Naive thymus-derived CD4-positive, alpha-beta T cell (primary cell): Measurements from ENCODE around the gene MYCBP2. TPM values are rescaled to one million over a fixed set of nuclear protein-coding genes. Genes with fewer than 3 reads are reported as not detected.

Experiments used
- ATAC-seq: fragments of 150-1000 bp; cut with Tn5 transposase; 2 replicates; pipeline ENCODE4 v1.10.0; 2021; ENCODE audit warnings: mild to moderate bottlenecking, moderate library complexity
- CTCF ChIA-PET: fragments of 350-600 bp; sonication (Branson Sonifier 250); formaldehyde crosslinking; loops from one replicate; lab custom pipeline; 2021; ENCODE audit warnings: antibody characterized with exemption; lab: Charles Lee
- POLR2A ChIA-PET: fragments of 350-600 bp; sonication (Branson Sonifier 250); formaldehyde crosslinking; loops from one replicate; lab custom pipeline; 2021; ENCODE audit warnings: antibody characterized with exemption, inconsistent platforms; lab: Charles Lee
- DNase-seq, 9 donors: peaks; one replicate each; pipeline versions ENCODE4 v3.0.0 to v3.0.0-alpha.2; 2020 to 2022; ENCODE audit warnings: mixed read lengths in 1 of 9
- H3K27ac ChIP-seq: one replicate; pipeline ENCODE4 v1.7.0; 2013; ENCODE audit warnings: mild to moderate bottlenecking, low read depth, low read length, moderate library complexity
- H3K27me3 ChIP-seq, 2 donors: one replicate each; pipeline ENCODE4 v1.7.0; 2013; ENCODE audit warnings: low read length in 2 of 2, mild to moderate bottlenecking in 2 of 2, moderate library complexity in 2 of 2; ENCODE audit not compliant: control insufficient read depth in 2 of 2, insufficient read depth in 2 of 2
- H3K36me3 ChIP-seq, 3 experiments: 1 replicate in 2 of 3; 2 replicates in 1 of 3; pipeline ENCODE4 v1.7.0; 2013; ENCODE audit warnings: low read length in 3 of 3, mild to moderate bottlenecking in 3 of 3, moderate library complexity in 1 of 3; ENCODE audit not compliant: insufficient read depth in 3 of 3, control insufficient read depth in 2 of 3
- H3K4me1 ChIP-seq, 2 donors: one replicate each; pipeline ENCODE4 v1.7.0; 2013; ENCODE audit warnings: low read length in 2 of 2, mild to moderate bottlenecking in 2 of 2, moderate library complexity in 1 of 2; ENCODE audit not compliant: control insufficient read depth in 2 of 2, insufficient read depth in 2 of 2
- H3K4me3 ChIP-seq: 2 replicates; pipeline ENCODE4 v1.7.0; 2013; ENCODE audit warnings: mild to moderate bottlenecking, low read length
- H3K9me3 ChIP-seq, 3 experiments: 1 replicate in 2 of 3; 2 replicates in 1 of 3; pipeline ENCODE4 v1.7.0; 2013; ENCODE audit warnings: low read length in 3 of 3; ENCODE audit not compliant: control insufficient read depth in 2 of 3
- H3K27ac Mint-ChIP-seq, 9 donors: one replicate each; pipeline ENCODE4 v1.8.0; 2020 to 2022; ENCODE audit warnings: mixed read lengths in 9 of 9, mild to moderate bottlenecking in 8 of 9, moderate library complexity in 5 of 9, inconsistent platforms in 2 of 9
- H3K27me3 Mint-ChIP-seq, 5 donors: one replicate each; pipeline ENCODE4 v1.8.0; 2021 to 2022; ENCODE audit warnings: mixed read lengths in 5 of 5, mild to moderate bottlenecking in 1 of 5
- H3K36me3 Mint-ChIP-seq, 5 donors: one replicate each; pipeline ENCODE4 v1.8.0; 2020 to 2022; ENCODE audit warnings: mixed read lengths in 5 of 5, mild to moderate bottlenecking in 3 of 5, inconsistent platforms in 1 of 5
- H3K4me1 Mint-ChIP-seq, 7 donors: one replicate each; pipeline ENCODE4 v1.8.0; 2020 to 2022; ENCODE audit warnings: mixed read lengths in 7 of 7, mild to moderate bottlenecking in 3 of 7, inconsistent platforms in 1 of 7
- H3K4me3 Mint-ChIP-seq, 10 donors: one replicate each; pipeline ENCODE4 v1.8.0; 2020 to 2022; ENCODE audit warnings: mild to moderate bottlenecking in 10 of 10, mixed read lengths in 10 of 10, moderate library complexity in 6 of 10, inconsistent platforms in 2 of 10
- H3K9me3 Mint-ChIP-seq, 11 donors: one replicate each; pipeline ENCODE4 v1.8.0; 2020 to 2022; ENCODE audit warnings: mixed read lengths in 11 of 11, mild to moderate bottlenecking in 4 of 11, inconsistent platforms in 1 of 11, moderate library complexity in 1 of 11
- intact Hi-C, 2 donors: fragments of 100-400 bp; cut with micrococcal nuclease; formaldehyde crosslinking; loops; one replicate each; pipeline ENCODE4 v1.15.1; 2023
- polyA plus RNA-seq, 2 donors: library from polyadenylated mRNA; unstranded; fragments of 300-500 nt; fragmentation: Illumina TruSeq; gene quantifications; one replicate each; pipeline ENCODE4 v1.2.3, GENCODE V29; 2021
- total RNA-seq, 6 experiments: library from RNA in 5 of 6; stranded (reverse) in 5 of 6; gene quantifications; 1 replicate in 5 of 6; 2 replicates in 1 of 6; pipeline ENCODE4 v1.2.3 and lab custom pipeline; 2021 to 2026

MYCBP2 gene
- total and polyA plus RNA-seq, 7 experiments from 2014 or later = 38.8 to 216 (median 162) TPM

DNA sequence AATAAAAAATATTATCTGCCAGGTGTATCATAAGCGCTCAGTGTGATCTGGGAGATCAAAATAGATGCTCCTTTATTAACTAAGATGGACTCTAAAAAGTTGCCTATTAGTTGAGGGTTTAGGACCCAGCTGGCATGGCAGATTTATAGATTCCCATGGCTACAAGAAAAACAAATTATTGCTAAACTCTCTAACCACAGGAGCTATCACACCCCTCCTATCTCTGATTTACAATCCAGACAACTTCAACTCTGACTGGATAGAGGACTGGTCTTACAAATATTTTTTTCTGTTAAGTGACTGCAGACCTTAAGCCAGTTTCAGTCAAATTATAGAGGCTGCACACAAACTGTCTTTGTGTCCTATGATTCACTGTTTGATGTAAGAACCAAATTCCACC lies 45.4 kb upstream of the MYCBP2 start:
- Mint-ChIP-seq H3K27me3 (peaks cover 0 to 30% (median 0%) of the 10 kb centered on the region in 5 donors), H3K4me3 (no peak overlapping the region), H3K27ac (no peak overlapping the region), H3K36me3 (no peaks in the 10 kb centered on the region), H3K9me3 (peaks cover 0 to 9% (median 0%) of the 10 kb centered on the region in 11 donors), H3K4me1 (peaks cover 0 to 4% (median 0%) of the 10 kb centered on the region in 7 donors)
- Histone ChIP-seq H3K27ac (no peak overlapping the region), H3K4me3 (no peak overlapping the region), H3K36me3 (no peaks in the 10 kb centered on the region), H3K27me3 (no peaks in the 10 kb centered on the region), H3K9me3 (no peaks in the 10 kb centered on the region), H3K4me1 (no peaks in the 10 kb centered on the region)
- POLR2A ChIA-PET = interaction anchor here (0.6 kb wide), 1 partner anchor 9 kb away, joined by 3 read pairs; no protein-coding TSS in a partner anchor
- no peak for DNase-seq
- CTCF ChIA-PET = interaction anchor here (0.6 kb wide), 1 partner anchor 364 kb away, joined by 3 read pairs; no protein-coding TSS in a partner anchor
- peak; percentile 27 for ATAC-seq
- intact Hi-C loops = no loop called here

DNA sequence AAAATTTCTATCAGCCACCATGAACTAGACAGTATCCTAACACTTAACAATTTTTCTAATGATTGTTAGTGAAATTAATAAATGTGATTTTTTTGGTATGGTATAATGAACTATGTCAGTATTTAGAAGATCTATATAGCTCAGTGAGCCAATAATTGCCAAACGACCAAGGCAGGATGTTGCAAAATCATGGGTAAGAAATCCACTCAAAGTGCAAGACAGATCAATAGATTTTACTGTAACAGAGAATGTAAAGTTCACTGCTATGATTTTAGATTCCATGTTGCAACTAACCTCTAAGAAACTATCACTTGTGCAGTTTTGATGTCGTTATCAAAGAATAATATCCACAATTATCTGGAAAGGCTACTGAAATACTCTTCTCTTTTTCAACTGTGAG lies 44.0 kb upstream of the MYCBP2 start:
- DNase-seq = no peak
- peaks cover 0 to 31% (median 0%) of the 10 kb centered on the region in 5 donors for H3K27me3 Mint-ChIP-seq
- H3K36me3 Mint-ChIP-seq = no peaks in the 10 kb centered on the region
- Histone ChIP-seq H3K4me3 (no peak overlapping the region), H3K36me3 (no peaks in the 10 kb centered on the region), H3K27ac (no peak overlapping the region), H3K27me3 (no peaks in the 10 kb centered on the region), H3K9me3 (no peaks in the 10 kb centered on the region), H3K4me1 (no peaks in the 10 kb centered on the region)
- no peak overlapping the region for H3K27ac Mint-ChIP-seq
- H3K4me1 Mint-ChIP-seq = peaks cover 0 to 3% (median 0%) of the 10 kb centered on the region in 7 donors
- H3K9me3 Mint-ChIP-seq = peaks cover 0 to 12% (median 0%) of the 10 kb centered on the region in 11 donors
- CTCF ChIA-PET = no interaction called here
- ATAC-seq = no peak
- POLR2A ChIA-PET = no interaction called here
- intact Hi-C loops = no loop called here
- no peak overlapping the region for H3K4me3 Mint-ChIP-seq

DNA sequence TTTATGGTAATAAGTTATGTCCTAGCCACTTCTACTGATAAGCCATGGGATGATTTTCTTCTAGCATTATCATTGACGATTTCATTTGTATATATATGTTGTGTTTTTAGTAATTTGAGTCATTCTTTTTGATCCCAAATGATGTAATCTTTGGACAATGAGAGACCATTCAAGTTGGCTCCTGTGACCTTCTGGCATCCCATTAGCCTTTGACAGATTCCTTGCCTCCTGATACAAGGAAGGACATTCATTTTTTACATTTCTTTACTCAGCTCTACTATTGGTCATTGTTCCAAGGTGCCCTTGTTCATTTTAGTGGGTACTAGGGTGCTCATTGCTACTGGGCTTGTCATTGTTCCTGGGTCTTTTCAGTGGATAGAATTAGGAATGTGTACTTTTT lies 35.3 kb upstream of the MYCBP2 start:
- Mint-ChIP-seq H3K27me3 (peaks cover 0 to 5% (median 0%) of the 10 kb centered on the region in 5 donors), H3K9me3 (peaks cover 0 to 3% (median 0%) of the 10 kb centered on the region in 11 donors), H3K4me1 (no peaks in the 10 kb centered on the region), H3K4me3 (no peak overlapping the region), H3K27ac (no peak overlapping the region), H3K36me3 (peaks cover 0 to 3% (median 0%) of the 10 kb centered on the region in 5 donors)
- intact Hi-C loops = no loop called here
- Histone ChIP-seq H3K36me3 (no peaks in the 10 kb centered on the region), H3K9me3 (no peaks in the 10 kb centered on the region), H3K4me3 (no peak overlapping the region), H3K4me1 (no peaks in the 10 kb centered on the region), H3K27ac (no peak overlapping the region), H3K27me3 (no peaks in the 10 kb centered on the region)
- ATAC-seq (no peak), DNase-seq (no peak)
- CTCF ChIA-PET = no interaction called here
- POLR2A ChIA-PET = no interaction called here

DNA sequence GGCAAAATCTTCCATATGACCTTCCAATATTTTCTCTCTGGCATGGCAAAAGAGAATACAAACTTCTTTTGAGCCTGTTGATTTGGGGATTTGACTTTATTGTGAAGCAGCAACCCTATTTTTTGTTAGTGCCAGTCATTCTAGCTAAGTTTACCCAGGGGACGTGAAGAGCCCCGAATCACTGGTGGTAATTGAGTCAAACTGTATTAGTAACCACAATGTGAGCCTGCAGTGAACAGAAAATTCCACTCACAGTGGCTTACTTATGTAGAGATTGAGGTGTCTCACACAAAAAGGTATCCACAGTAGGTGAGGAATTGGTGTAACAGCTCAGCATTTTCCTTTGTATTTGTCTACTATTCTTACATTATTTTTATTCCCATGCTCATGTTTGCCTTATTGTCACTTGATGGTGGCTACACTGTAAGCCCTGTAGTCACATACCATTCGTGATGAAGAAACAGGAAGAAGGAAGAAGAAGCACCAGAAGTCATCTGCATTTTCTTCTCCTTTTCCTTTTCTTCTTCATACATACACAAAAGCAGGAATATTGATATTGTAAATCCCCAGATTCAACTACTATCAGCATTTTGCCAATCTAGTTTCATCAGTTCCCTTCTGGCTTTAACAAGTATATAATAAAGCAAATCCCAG lies 33.3 kb upstream of the MYCBP2 start:
- Mint-ChIP-seq H3K4me1 (no peaks in the 10 kb centered on the region), H3K4me3 (no peak overlapping the region), H3K27me3 (peaks cover 0 to 5% (median 0%) of the 10 kb centered on the region in 5 donors), H3K36me3 (peaks cover 0 to 3% (median 0%) of the 10 kb centered on the region in 5 donors), H3K27ac (no peak overlapping the region), H3K9me3 (no peaks in the 10 kb centered on the region)
- ChIA-PET CTCF (no interaction called here), POLR2A (no interaction called here)
- H3K27me3 ChIP-seq = no peaks in the 10 kb centered on the region
- H3K4me3 ChIP-seq = no peak overlapping the region
- no peaks in the 10 kb centered on the region for H3K9me3 ChIP-seq
- no peak for ATAC-seq
- intact Hi-C loops = no loop called here
- H3K36me3 ChIP-seq = no peaks in the 10 kb centered on the region
- no peak overlapping the region for H3K27ac ChIP-seq
- no peaks in the 10 kb centered on the region for H3K4me1 ChIP-seq
- DNase-seq = no peak

DNA sequence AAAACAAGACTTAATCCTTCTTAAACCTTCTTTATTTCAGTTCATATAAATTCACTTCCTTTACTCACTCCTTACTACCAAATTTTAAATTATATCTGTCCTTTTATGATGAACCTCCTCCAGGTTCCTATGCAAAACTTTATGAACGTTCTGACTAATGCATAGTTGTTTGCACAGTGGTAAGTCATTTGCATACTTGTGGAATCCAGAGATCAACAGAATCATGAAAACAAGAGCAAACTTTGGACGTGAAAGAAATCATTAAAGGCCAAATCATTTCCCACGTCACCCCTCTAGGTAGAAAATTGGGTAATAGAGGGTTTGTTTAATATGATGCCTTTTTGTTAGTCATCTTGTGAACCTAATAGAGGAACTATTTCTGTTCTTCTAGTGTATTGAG lies 32.3 kb upstream of the MYCBP2 start:
- Histone ChIP-seq H3K9me3 (no peaks in the 10 kb centered on the region), H3K27me3 (no peaks in the 10 kb centered on the region), H3K36me3 (no peaks in the 10 kb centered on the region), H3K27ac (no peak overlapping the region), H3K4me3 (no peak overlapping the region), H3K4me1 (peaks cover 0 to 2% of the 10 kb centered on the region in 2 donors)
- intact Hi-C loops = no loop called here
- H3K27me3 Mint-ChIP-seq = peaks cover 0 to 5% (median 0%) of the 10 kb centered on the region in 5 donors
- H3K27ac Mint-ChIP-seq = no peak overlapping the region
- H3K36me3 Mint-ChIP-seq = no peaks in the 10 kb centered on the region
- H3K9me3 Mint-ChIP-seq = no peaks in the 10 kb centered on the region
- no peak overlapping the region for H3K4me3 Mint-ChIP-seq
- ChIA-PET CTCF (no interaction called here), POLR2A (no interaction called here)
- ATAC-seq = no peak
- no peak for DNase-seq
- H3K4me1 Mint-ChIP-seq = peaks cover 1 to 6% (median 6%) of the 10 kb centered on the region in 7 donors

DNA sequence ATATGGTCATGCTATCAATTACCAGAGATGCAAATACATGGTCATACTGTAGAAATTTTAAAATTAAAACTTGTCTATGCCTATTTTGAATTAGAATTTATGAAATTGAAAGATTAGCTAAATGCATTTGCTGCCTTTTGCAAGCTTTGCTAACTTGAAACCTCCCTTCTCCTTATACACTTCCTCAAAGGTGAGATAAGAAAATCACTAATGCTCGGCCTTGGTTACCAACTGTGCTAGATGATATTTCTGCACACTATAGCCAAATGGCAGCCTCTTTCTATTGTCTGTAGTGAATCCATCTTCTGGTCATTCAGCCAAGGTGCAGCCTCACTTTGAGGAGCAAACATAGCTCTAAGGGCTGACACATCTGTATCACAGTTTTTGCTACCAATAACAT lies 31.1 kb upstream of the MYCBP2 start:
- Mint-ChIP-seq H3K27me3 (peaks cover 0 to 5% (median 0%) of the 10 kb centered on the region in 5 donors), H3K4me1 (peaks cover 7 to 18% (median 14%) of the 10 kb centered on the region in 7 donors), H3K36me3 (no peaks in the 10 kb centered on the region), H3K4me3 (no peak overlapping the region), H3K9me3 (no peaks in the 10 kb centered on the region), H3K27ac (no peak overlapping the region)
- Histone ChIP-seq H3K4me1 (peaks cover 0 to 10% of the 10 kb centered on the region in 2 donors), H3K9me3 (no peaks in the 10 kb centered on the region), H3K36me3 (no peaks in the 10 kb centered on the region), H3K27ac (no peak overlapping the region), H3K27me3 (no peaks in the 10 kb centered on the region), H3K4me3 (no peak overlapping the region)
- DNase-seq (no peak), ATAC-seq (no peak)
- intact Hi-C loops = no loop called here
- CTCF ChIA-PET = no interaction called here
- POLR2A ChIA-PET = interaction anchor here (0.9 kb wide), 1 partner anchor 29 kb away, joined by 3 read pairs; no protein-coding TSS in a partner anchor

DNA sequence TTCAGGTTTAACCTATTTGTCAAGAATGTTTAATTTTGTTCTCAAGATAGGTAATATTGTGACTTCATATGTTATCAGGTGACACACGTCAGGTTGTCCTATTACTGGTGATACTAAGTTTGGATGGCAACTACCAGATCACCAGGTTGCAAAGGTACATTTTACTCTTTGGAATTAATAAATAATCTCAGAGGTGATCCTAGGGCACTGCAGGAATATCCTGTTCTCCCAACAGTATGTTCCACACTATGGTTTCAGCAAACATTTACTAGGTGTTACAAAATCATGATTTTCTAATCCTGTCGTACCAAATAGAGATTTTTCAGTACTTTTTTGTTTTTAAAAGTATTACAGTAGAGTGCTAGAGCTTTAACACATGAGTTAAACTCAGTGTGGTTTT lies 29.3 kb upstream of the MYCBP2 start:
- ChIA-PET CTCF (no interaction called here), POLR2A (no interaction called here)
- Mint-ChIP-seq H3K27me3 (no peaks in the 10 kb centered on the region), H3K27ac (no peak overlapping the region), H3K4me3 (no peak overlapping the region), H3K9me3 (no peaks in the 10 kb centered on the region), H3K36me3 (no peaks in the 10 kb centered on the region), H3K4me1 (peaks cover 7 to 22% (median 14%) of the 10 kb centered on the region in 7 donors)
- Histone ChIP-seq H3K27ac (no peak overlapping the region), H3K9me3 (no peaks in the 10 kb centered on the region), H3K27me3 (no peaks in the 10 kb centered on the region), H3K36me3 (no peaks in the 10 kb centered on the region), H3K4me3 (no peak overlapping the region), H3K4me1 (peaks cover 0 to 10% of the 10 kb centered on the region in 2 donors)
- no peak for DNase-seq
- ATAC-seq = no peak
- intact Hi-C loops = no loop called here
